NCI-H345 treated with DMSO at 0.1 percent for 48 hours (cell line): ENCODE data around the gene DUSP3.

Experiments used
- DNase-seq: peaks from one replicate; lab custom pipeline; 2025; ENCODE audit not compliant: unreplicated experiment; lab: John Stamatoyannopoulos, UW

DUSP3 gene

DNA sequence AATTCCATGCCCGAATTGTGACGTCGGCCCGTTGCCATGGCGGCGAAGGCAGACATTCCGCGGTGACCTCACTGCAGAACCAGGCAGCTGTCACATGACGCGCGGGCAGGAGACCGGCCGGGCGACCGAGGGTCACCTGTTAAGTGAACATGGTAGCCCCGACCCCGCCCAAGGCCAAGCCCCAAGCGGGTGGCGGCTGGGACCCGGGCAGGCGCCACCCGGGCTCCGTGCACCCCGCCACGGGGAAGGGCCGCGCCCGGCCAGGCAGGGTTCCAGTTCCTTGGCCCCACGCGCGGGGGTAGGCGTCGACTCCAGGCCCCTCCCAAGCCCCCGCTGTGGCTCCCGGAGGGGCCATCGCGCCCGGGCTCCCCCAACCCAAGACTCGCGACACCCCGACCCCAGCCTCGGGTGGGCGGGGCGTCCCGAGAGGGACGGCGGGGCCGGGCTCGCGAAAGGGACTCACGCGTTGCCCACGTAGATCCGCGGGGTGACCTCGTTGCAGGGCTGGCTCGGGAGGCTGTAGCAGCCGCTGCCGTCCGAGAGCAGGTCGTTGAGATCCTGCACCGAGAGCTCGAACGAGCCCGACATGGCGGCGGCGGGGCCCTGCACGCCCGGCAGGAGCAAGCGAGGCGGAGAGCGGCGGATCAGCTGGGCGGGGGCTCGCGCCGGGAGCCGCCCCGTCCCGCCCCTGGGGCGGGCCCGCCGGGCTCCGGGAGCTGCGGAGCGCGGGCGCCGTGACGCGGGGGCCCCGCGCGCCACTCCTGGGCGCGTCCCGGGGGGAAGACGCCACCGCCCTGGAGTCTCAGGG lies at the start of gene DUSP3:
Gene DUSP3 (minus strand): TSS at position 641 of the 808 bp plus-strand sequence. CDS start 53 bp downstream, at position 588.
- peak; percentile 63 for DNase-seq

DNA sequence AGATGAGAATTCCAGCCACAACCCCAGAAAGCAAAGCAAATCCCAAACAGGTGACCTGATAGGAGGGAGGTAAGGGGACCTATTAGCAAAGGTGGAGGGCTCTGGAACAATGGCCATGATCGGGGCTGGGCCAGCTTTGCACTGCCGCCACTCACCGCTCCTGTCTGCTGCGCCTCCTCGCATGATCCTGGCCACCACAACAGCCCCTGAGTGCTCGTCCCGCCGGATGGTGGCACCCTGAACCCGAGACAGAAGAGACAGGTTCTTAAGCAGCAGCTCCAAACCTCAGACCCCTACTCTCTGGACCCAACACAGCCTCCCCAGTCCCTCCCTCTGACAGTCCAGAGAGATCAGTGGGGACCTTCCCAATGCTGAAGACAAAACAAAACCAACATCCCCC lies 48.8 kb upstream of the DUSP3 start:
- DNase-seq: no peak

- DNase-seq: no peak
These were observed 47.4 kb upstream of the DUSP3 start for GRCh38 chr17:43826206-43826605.

GRCh38 chr17:43825567-43825966 lies 46.8 kb upstream of the DUSP3 start:
- no peak for DNase-seq

DNA sequence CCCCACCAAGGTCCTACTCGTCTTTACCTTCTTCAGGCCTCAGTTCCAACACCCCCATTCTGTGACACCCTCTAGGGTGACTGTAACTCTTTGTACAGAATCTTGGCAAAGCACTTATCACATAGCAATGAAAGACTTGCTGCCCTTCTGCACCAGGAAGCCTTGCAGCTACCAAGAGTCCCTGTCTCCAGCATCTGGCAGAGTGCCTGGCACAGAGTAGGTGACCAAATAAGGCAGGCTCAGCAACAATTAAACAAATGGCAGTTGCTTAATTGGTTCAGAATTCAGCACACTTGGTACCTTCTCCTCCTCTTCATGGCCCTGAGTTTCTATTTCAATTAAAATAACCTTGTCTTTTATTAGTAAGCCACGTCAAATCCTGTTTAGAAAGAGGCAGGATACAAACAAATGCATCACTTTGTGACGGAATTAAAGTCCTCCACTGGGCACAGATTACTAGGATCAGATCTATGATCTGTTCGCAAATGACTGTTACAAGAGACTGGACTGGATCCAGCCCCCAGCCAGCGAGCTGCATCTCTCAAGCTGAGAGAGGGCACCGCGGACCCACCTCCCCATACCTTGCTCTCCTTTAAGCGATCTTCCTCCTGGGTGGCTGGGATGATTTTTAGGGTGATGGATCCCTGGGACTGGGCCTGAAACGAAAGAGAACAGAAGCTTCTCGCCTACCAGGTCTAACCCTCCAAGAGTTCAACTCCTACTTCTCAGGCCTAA lies 44.7 kb upstream of the DUSP3 start:
- DNase-seq: no peak

DNA sequence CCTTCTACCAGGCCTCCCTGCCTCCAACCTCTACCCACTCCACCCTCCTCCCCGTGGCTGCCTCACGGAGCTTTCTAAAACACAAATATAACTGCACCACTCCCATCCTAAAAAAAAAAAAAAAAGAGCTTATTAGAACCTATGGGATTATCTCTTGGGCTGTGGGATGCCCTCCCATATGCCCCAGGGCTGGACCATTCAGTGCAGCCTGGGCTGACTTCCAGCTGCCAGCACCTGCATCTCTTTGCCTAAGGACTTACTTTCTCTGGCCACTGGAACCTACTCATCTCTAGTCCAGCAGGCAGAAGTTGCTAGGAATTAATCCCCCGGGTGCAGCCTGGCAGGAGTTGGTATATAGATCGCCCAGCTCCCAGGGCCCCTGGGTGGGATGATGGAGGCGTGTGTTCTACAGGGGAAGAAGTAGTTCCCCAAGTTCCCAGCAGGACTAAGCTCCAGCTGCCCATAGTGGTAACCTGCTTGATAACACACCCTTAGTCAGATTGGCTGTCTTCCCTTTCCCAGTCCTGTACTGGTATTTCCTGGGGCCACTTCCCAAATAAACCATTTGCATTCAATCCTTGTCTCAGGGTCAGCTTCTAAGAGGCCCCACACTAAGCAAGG lies 43.9 kb upstream of the DUSP3 start:
- DNase-seq: no peak

DNA sequence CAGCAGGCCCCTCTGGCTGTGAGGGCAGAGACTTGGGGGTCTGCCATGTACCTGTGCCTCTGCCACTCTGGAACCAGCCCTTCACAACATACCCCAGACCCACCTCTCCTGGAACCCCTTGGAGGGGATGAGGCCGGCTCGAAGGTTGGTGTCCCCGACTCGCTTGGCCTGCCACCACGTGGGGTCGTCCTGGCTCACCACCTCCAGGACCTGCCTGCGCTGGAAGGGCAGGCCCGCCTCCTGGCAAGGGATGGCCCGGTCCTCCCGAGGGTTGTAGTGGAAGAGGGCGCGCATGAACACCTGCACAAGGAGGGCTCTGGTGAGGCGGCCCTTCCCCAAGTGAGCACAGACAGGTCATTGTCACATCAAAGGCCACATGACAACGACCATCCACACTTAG lies 42.0 kb upstream of the DUSP3 start:
- DNase-seq: no peak

DNA sequence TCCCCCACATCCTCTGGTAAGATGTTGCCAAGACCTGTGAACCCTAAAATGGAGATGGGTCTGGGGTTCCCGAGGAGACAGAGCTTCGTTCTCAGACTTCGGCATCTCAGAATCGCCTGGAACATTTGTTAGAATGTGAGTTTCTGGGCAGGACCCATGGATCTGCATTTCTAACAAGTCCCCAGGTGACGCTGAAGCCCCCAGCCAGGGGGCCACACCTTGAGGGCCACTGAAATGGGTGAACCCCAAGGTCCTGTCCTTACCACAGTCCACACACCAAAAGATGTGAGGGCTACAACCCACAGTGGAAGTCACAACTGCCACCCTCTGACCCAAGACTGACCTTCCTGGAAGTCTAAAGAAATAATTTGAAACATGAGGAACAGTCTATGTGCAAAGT lies 40.2 kb upstream of the DUSP3 start:
- DNase-seq: no peak

GRCh38 chr17:43817826-43818225 lies 39.0 kb upstream of the DUSP3 start:
- DNase-seq: no peak

DNA sequence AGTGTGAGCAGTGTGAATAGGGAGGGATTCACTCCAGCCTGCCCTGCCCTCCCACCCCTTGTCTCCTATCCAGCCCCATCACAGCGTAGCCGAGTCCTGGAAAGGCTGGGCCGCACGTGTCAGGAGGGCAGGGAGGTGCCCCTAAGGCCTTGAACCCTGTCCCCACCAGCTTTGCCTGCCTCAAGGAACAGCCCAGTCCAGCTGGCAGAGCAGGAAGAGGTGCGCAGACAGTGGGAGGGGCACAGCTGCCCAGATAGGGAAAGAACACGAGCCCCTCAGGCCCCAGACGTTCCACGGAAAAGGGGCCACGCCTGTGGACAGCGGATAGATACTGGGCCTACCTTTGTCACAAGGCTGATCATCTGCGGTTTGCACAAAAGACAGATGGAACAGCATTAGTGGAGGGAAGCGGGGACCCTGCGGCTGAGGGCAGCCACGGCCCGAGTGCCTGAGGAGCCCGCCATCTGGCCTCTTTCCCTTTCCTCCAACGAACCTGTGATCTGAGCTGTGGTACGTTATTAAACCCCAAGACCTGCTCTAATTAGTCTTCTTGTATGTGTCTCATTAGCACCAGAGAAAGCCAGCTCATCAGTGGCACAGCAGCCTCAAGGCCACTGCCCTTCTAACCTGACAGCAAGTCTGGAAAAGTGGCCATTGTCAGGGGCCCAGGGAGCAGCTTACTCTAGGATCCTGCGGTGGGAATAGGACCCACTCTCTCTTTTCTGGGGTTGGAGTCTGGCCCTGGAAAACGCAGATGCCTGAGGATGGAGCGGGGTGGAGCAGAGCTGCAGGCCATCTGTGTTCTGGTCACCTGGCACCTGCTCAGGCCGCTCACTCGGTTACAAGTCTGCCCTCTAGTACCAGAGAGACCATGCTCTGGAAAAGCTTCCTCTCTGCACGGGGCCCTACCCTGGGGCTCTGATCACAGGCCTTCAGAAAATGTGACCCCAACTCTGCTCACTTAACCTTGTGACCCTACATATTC lies 37.9 kb upstream of the DUSP3 start:
- DNase-seq: no peak

DNA sequence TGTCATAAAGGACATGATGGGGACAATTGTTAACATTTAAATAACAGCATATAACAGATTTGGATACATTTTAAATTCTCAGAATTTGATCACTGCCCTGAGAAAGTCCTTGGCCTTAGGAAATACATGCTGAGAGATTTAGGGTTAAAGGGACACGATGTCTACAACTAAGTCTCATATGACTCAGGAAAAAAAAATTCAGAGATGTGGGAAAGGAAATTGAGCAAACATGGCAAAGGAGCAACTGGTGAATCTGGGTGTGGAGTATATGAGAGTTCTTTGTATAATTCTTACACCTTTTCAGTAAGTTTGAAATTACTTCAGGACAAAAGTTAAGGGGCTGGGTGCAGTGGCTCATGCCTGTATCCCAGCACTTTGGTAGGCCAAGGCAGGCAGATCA lies 35.9 kb upstream of the DUSP3 start:
- DNase-seq: no peak

- DNase-seq: no peak
These were observed 35.2 kb upstream of the DUSP3 start for GRCh38 chr17:43814026-43814425.

GRCh38 chr17:43813386-43813785 lies 34.6 kb upstream of the DUSP3 start:
- no peak for DNase-seq

GRCh38 chr17:43812396-43813265 lies 33.9 kb upstream of the DUSP3 start:
- DNase-seq: no peak

GRCh38 chr17:43810823-43811222 lies 32.0 kb upstream of the DUSP3 start:
- no peak for DNase-seq

- no peak for DNase-seq
These were observed 31.5 kb upstream of the DUSP3 start for GRCh38 chr17:43810226-43810715.

GRCh38 chr17:43809121-43809520 lies 30.3 kb upstream of the DUSP3 start:
- DNase-seq: no peak

DNA sequence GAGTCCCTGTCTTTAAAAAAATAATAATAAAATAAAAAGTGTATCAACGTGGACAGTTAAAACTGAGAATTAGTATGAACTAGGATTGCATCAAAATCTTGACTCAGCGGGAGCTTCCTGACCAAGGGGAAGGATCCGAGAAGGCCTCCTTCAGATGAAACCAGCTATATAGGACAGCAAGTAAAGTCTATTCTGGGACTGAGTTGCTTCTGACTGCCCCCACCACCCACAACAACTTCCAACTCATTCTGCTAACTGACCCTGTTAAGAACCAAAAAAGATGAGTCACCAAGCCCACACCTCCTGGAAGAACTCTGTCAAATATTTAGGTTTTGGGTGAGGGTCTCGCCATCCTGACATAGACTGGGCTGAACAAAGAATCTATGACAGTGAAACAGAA lies 29.3 kb upstream of the DUSP3 start:
- DNase-seq: no peak

DNA sequence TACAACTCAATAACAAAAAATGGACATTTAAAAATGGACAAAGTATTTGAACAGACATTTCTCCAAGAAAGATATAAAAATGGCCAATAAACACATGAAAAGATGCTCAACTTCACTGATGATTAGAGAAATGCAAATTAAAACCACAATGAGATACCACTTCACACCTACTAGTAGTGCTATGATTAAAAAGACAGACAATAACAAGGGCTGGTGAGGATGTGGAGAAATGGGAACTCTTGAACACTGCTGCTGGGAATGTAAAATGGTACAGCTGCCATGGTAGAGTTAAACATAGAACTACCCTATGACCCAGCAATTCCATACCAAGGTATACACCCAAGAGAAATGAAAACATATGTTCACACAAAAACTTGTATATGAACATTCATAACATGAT lies 26.3 kb upstream of the DUSP3 start:
- DNase-seq: no peak

DNA sequence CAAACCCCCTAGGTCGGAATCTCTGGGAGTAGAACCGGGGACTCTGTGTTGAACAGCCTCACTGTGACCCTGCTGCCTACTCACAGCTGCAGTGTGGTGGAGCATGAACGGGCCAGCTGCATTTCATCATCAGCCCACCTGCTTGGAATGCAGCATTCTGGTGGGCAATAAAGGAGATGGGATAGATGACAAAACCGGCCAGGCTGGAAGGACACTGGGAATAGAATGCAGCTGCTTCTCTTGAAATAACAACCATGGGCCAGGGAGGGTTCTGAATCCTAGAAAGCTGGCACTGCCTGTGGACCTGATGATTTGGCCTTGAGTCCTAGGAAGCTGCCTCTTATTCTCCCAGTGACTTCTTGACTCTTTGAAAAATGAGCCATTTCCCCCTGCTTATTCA lies 25.0 kb upstream of the DUSP3 start:
- no peak for DNase-seq
